Right cardiac atrium (tissue), 5 donors: ENCODE data around the gene CNTROB. TPM values are rescaled to one million over a fixed set of nuclear protein-coding genes. Genes with fewer than 3 reads are reported as not detected.
"Not testable (repeated sequence)": the region's sequence is repeated elsewhere in the genome, so short reads cannot be mapped to it uniquely, and the experiment has no call there.

ENCODE experiments used
- ATAC-seq, 2 donors: fragments of 200-7000 bp; cut with Tn5 transposase; one replicate each; pipeline versions ENCODE4 v1.8.0 to v1.9.1; 2020; ENCODE audit warnings: moderate library complexity in 2 of 2, mild to moderate bottlenecking in 1 of 2
- DNase-seq, 3 donors: peaks; one replicate each; pipeline ENCODE4 v3.0.0-alpha.2; 2020
- H3K27ac ChIP-seq: one replicate; pipeline ENCODE4 v1.5.1; 2013; ENCODE audit warnings: mild to moderate bottlenecking, low read length, control low read depth, moderate library complexity
- H3K27me3 ChIP-seq: one replicate; pipeline ENCODE4 v1.6.1; 2013; ENCODE audit not compliant: control insufficient read depth, insufficient read depth
- H3K4me1 ChIP-seq: one replicate; pipeline ENCODE4 v1.6.1; 2013; ENCODE audit warnings: low read length; ENCODE audit not compliant: control insufficient read depth, insufficient read depth
- H3K4me3 ChIP-seq: one replicate; pipeline ENCODE4 v1.5.1; 2013; ENCODE audit warnings: low read length, control low read depth
- H3K9me3 ChIP-seq: one replicate; pipeline ENCODE4 v1.6.1; 2013; ENCODE audit warnings: low read length; ENCODE audit not compliant: control insufficient read depth
- WGBS: extraction: QIAGEN DNeasy Blood & Tissue Kit; methylation state at CpG from one replicate; pipeline ENCODE4 v1.1.7; 2013; 5-methylcytosine and 5-hydroxymethylcytosine counted together
- intact Hi-C, 4 donors: fragments of 100-400 bp; cut with DNase I; formaldehyde crosslinking; loops; one replicate each; pipeline versions ENCODE4 v1.11.0 to v1.14.0; 2022 to 2023
- polyA plus RNA-seq: library from polyadenylated mRNA; stranded (reverse); fragments of 200-250 nt; gene quantifications from one replicate; pipeline ENCODE4 v1.2.3, GENCODE V29; 2013
- total RNA-seq, 4 donors: library from RNA; stranded (reverse); fragmentation: NEBNext Ultra II Directional; extraction: Animal tissue kit (Norgen Biotek cat#: 25700); gene quantifications; one replicate each; pipeline ENCODE4 v1.2.1, GENCODE V29; 2021
- donor health status: healthy with polysubstance abuse.
- donor health status: DM: no; HTN: yes; CAD: no.
- donor health status: DM: no; HTN: no; CAD: no.
- donor health status: DM: no; HTN: yes; CAD: no; lungs with severe emphysema.
- donor health status: DM: yes; HTN: yes; CAD: no.

Gene CNTROB
- total and polyA plus RNA-seq, 5 donors: 9.6 to 14.6 (median 10.1) TPM

DNA sequence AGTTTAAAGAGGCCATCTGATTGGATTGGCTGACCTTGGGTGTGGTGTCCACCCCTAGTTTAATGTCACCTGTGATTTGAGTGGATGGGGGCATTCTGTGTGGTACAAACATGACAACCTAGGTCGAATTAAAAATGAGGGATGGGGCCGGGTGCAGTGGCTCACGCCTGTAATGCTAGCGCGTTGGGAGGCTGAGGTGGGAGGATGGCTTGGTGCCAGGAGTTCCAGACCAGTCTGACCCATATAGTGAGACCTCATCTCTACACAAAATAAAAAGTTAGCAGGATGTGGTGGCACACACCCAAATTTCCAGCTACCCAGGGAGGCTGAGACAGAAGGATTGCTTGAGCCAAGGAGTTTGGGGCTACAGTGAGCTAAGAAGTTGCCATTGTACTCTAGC lies 14.4 kb downstream of the CNTROB start:
- Histone ChIP-seq H3K27me3 (no peaks in the 10 kb centered on the region), H3K4me1 (no peaks in the 10 kb centered on the region), H3K9me3 (no peaks in the 10 kb centered on the region), H3K27ac (no peak overlapping the region), H3K4me3 (no peak overlapping the region)
- intact Hi-C loops: no loop called here
- ATAC-seq (no peak), DNase-seq (no peak)
- WGBS: 88% methylated on average over 5 of the region's 5 CpGs

GRCh38 chr17:7947651-7948050 lies 15.6 kb downstream of the CNTROB start:
- no peaks in the 10 kb centered on the region for H3K4me1 ChIP-seq
- no peaks in the 10 kb centered on the region for H3K27me3 ChIP-seq
- WGBS: 72% methylated on average over 5 of the region's 5 CpGs
- no peaks in the 10 kb centered on the region for H3K9me3 ChIP-seq
- no peak for DNase-seq
- no peak overlapping the region for H3K4me3 ChIP-seq
- H3K27ac ChIP-seq: no peak overlapping the region
- ATAC-seq: no peak
- intact Hi-C loops: no loop called here

DNA sequence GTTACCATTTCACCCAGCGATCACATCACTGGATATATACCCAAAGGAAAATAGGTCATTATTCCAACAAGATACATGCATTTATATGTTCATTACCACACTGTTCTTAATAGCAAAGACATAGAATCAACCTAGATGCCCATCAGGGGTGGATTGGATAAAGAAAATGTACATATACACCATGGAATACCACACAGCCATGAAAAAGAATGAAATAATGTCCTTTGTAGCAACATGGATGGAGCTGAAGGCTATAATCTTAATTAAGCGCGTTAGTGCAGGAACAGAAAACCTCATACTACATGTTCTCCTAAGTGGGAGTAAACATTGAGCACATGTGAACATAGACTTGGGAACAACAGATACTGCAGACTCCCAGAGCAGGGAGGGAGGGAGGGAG lies 18.6 kb downstream of the CNTROB start:
- ATAC-seq (no peak), DNase-seq (no peak)
- no peak overlapping the region for H3K27ac ChIP-seq
- no peaks in the 10 kb centered on the region for H3K9me3 ChIP-seq
- no peaks in the 10 kb centered on the region for H3K4me1 ChIP-seq
- 79% methylated on average over 3 of the region's 3 CpGs for WGBS
- H3K27me3 ChIP-seq: no peaks in the 10 kb centered on the region
- intact Hi-C loops: no loop called here
- no peak overlapping the region for H3K4me3 ChIP-seq

DNA sequence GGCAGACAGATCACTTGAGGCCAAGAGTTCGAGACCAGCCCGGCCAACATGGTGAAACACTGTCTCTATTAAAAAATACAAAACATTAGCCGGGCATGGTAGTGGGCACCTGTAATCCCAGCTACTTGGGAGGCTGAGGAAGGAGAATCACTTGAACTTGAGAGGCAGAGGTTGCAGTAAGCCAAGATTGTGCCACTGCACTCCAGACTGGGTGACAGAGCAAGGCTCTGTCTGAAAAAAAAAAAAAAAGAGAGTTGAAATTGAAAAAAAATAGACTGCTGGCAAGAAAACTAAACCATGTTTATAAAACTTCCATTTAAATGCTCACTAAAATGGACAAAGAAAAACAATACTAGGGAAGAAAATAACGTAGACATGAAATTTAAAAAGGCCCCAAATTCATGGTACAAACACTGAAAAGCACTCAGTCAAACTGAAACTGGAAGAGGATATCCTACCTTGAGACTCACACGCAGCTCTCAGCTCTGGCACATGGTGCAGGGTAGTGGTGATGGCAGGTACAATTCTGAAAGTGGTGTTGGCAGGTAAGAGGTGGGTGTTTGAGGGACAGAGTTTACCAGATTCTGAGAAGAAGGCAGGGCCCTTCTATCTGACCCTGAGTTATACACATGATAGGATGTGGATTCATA lies 19.3 kb downstream of the CNTROB start:
- Histone ChIP-seq H3K27me3 (no peaks in the 10 kb centered on the region), H3K4me1 (no peaks in the 10 kb centered on the region), H3K4me3 (no peak overlapping the region), H3K9me3 (no peaks in the 10 kb centered on the region), H3K27ac (no peak overlapping the region)
- no peak for ATAC-seq
- DNase-seq: no peak
- 78% methylated on average over 5 of the region's 5 CpGs for WGBS
- intact Hi-C loops: no loop called here

- DNase-seq, H3K4me3 ChIP-seq, H3K27ac ChIP-seq, H3K9me3 ChIP-seq, ATAC-seq, intact Hi-C loops, H3K27me3 ChIP-seq, H3K4me1 ChIP-seq: not testable (repeated sequence)
- 95% methylated on average over 13 of the region's 13 CpGs for WGBS
Measured at GRCh38 chr17:7953266-7953665, 21.3 kb downstream of the CNTROB start.

- H3K9me3 ChIP-seq: no peaks in the 10 kb centered on the region
- intact Hi-C loops: no loop called here
- no peaks in the 10 kb centered on the region for H3K4me1 ChIP-seq
- no peak overlapping the region for H3K4me3 ChIP-seq
- peak; percentile 56 to 69 for ATAC-seq
- DNase-seq: no peak
- WGBS: 50% methylated on average over 13 of the region's 13 CpGs
- no peaks in the 10 kb centered on the region for H3K27me3 ChIP-seq
- H3K27ac ChIP-seq: peak overlapping the region; percentile 57
Measured at GRCh38 chr17:7955414-7956227, 23.6 kb downstream of the CNTROB start.

DNA sequence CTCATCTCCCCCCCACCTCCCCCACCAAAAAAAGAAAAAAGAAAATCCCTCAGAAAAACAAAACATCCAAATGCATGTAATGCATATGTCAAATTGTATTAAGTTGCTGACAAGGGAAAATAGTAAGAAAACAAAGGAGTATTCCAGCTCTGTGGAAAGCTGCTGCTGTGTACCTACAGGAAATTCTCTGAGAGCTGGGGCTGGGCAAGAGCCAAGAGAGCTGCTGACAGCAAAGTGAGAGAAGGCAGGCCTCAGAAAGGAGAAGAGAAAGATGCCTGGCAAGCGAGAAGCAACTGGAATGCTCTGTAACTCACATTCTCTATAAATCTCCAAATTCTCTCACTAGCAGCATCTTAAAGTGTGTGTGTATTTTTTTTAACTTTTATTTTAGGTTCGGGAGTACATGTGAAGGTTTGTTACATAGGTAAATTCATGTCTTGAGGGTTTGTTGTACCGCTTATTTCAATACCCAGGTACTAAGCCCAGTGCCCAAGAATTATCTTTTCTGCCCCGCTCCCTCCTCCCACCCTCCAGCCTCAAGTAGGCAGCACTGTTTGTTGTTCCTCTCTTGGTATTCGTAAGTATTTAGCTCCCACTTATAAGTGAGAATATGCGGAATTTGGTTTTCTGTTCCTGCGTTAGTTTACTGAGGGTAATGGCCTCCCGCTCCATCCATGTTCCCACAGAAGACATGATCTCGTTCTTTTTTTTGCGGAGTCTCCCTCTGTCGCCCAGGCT lies 24.4 kb downstream of the CNTROB start:
- intact Hi-C loops: no loop called here
- Histone ChIP-seq H3K27me3 (no peaks in the 10 kb centered on the region), H3K27ac (no peak overlapping the region), H3K4me3 (no peak overlapping the region), H3K9me3 (no peaks in the 10 kb centered on the region), H3K4me1 (no peaks in the 10 kb centered on the region)
- ATAC-seq: peak; percentile 79 to 87
- WGBS: 54% methylated on average over 11 of the region's 11 CpGs
- peak; percentile 61 to 86 (median 84) for DNase-seq

- Histone ChIP-seq H3K27me3 (no peaks in the 10 kb centered on the region), H3K9me3 (no peaks in the 10 kb centered on the region), H3K4me3 (no peak overlapping the region), H3K27ac (no peak overlapping the region), H3K4me1 (no peaks in the 10 kb centered on the region)
- 91% methylated on average over 9 of the region's 9 CpGs for WGBS
- DNase-seq (no peak), ATAC-seq (no peak)
- intact Hi-C loops: no loop called here
Measured at GRCh38 chr17:7959503-7960253, 27.7 kb downstream of the CNTROB start.

DNA sequence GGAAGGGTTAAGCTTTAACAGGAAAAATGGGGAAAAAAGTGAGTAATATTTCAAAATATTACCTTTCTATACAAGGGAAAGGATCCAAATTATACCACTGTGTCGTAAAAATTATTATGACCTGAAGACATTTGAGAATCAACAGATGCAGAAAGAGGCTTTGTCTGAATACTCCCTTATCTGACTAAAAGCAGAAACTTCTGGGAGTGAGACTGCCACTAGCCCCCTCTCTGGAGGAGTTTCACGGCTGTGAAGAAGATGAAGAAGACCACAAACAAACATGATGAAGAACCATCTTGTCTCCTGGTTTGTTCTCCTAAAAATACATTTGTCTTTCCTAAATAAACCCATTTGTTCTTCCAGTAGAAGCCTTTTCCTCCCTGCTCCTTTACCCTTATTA lies 29.4 kb downstream of the CNTROB start:
- ATAC-seq: no peak
- DNase-seq: no peak
- Histone ChIP-seq H3K4me1 (no peaks in the 10 kb centered on the region), H3K9me3 (no peaks in the 10 kb centered on the region), H3K4me3 (no peak overlapping the region), H3K27ac (no peak overlapping the region), H3K27me3 (no peaks in the 10 kb centered on the region)
- 33% methylated on average over 2 of the region's 2 CpGs for WGBS
- intact Hi-C loops: no loop called here

- Histone ChIP-seq H3K27ac (no peak overlapping the region), H3K4me1 (no peaks in the 10 kb centered on the region), H3K9me3 (no peaks in the 10 kb centered on the region), H3K27me3 (no peaks in the 10 kb centered on the region), H3K4me3 (no peak overlapping the region)
- intact Hi-C loops: loop anchor here in 1 of 4 donors (2.0 kb wide), 1 partner anchor 41 kb away; no protein-coding TSS in a partner anchor
- DNase-seq: no peak
- ATAC-seq: no peak
- 46% methylated on average over 2 of the region's 2 CpGs for WGBS
Measured at GRCh38 chr17:7967751-7968150, 35.7 kb downstream of the CNTROB start.
